HCT116 (cell line): ENCODE results near the gene SPTLC1. TPM values are rescaled to one million over a fixed set of nuclear protein-coding genes. Genes with fewer than 3 reads are reported as not detected.

Experiments used
- ATAC-seq: fragments of 200-7000 bp; cut with Tn5 transposase; 2 replicates; pipeline ENCODE4 v1.9.1; 2020; ENCODE audit warnings: mild to moderate bottlenecking, moderate library complexity
- BruUV-seq: library from RNA; stranded (reverse); fragments of 400-500 nt; replicated peaks from 2 replicates; lab custom pipeline; 2021; lab: Mats Ljungman, UMichigan
- CTCF ChIA-PET: fragments of 300-600 bp; sonication (Branson Sonifier 250); formaldehyde crosslinking; loops from one replicate; lab custom pipeline; 2021; ENCODE audit warnings: antibody characterized with exemption; lab: Charles Lee
- POLR2A ChIA-PET: fragments of 300-600, 350-600 bp; sonication (Branson Sonifier 250); formaldehyde crosslinking; loops from one replicate; lab custom pipeline; 2021; ENCODE audit warnings: antibody characterized with exemption; lab: Charles Lee
- RAD21 ChIA-PET, 2 experiments: fragments of 300-600 bp; sonication (Branson Sonifier 250); formaldehyde crosslinking; loops; one replicate each; lab custom pipeline; 2023; ENCODE audit warnings: low total read pairs in 2 of 2; ENCODE audit not compliant: uncharacterized antibody in 2 of 2, unreplicated experiment in 2 of 2, low non-redundant PET in 1 of 2; lab: Charles Lee
- DNase-seq: peaks from one replicate; pipeline ENCODE4 v3.0.0-alpha.2; 2010; ENCODE audit warnings: low read depth, low spot score
- H2AFZ ChIP-seq: fragments of 200-600 bp; shearing (Covaris generic), sonication (generic); 2 replicates; pipeline ENCODE4 v1.6.1; 2017; ENCODE audit warnings: low read depth, mixed run types, mixed read lengths, antibody characterized with exemption, low read length; ENCODE audit not compliant: poor library complexity, severe bottlenecking
- H3K27ac ChIP-seq: 2 replicates; pipeline ENCODE4 v1.5.1; 2012; ENCODE audit warnings: low read depth, low read length
- H3K27me3 ChIP-seq: fragments of 200-600 bp; sonication (generic); 2 replicates; pipeline ENCODE4 v1.6.1; 2016; ENCODE audit warnings: mixed run types, low read length, mixed read lengths; ENCODE audit not compliant: insufficient read depth
- H3K36me3 ChIP-seq, 2 experiments: fragments of 200-500 bp in 1 of 2; fragments of 200-600 bp in 1 of 2; sonication (Bioruptor generic) in 1 of 2; sonication (generic) in 1 of 2; 2 replicates each; pipeline versions ENCODE4 v1.5.1 to v1.6.1; 2014 to 2016; ENCODE audit warnings: low read length in 2 of 2, inconsistent platforms in 1 of 2, mixed read lengths in 1 of 2, mixed run types in 1 of 2; ENCODE audit not compliant: insufficient read depth in 2 of 2, control insufficient read depth in 1 of 2
- H3K4me1 ChIP-seq, 2 experiments: fragments of 200-600 bp in 1 of 2; sonication (generic) in 1 of 2; 2 replicates each; pipeline versions ENCODE4 v1.5.1 to v1.6.1; 2012 to 2017; ENCODE audit warnings: low read length in 2 of 2, inconsistent platforms in 1 of 2, mild to moderate bottlenecking in 1 of 2, mixed read lengths in 1 of 2, mixed run types in 1 of 2, moderate library complexity in 1 of 2; ENCODE audit not compliant: insufficient read depth in 2 of 2, control insufficient read depth in 1 of 2
- H3K4me2 ChIP-seq: fragments of 200-600 bp; sonication (generic); 2 replicates; pipeline ENCODE4 v1.6.1; 2017; ENCODE audit warnings: mixed run types, low read length, mixed read lengths
- H3K4me3 ChIP-seq, 2 experiments: fragments of 200-600 bp in 1 of 2; sonication (generic) in 1 of 2; replicated peaks in 1 of 2; 2 replicates each; pipeline ENCODE4 v1.5.1; 2011 to 2016; ENCODE audit warnings: low read length in 2 of 2, control low read depth in 1 of 2, low read depth in 1 of 2, mild to moderate bottlenecking in 1 of 2, mixed read lengths in 1 of 2, mixed run types in 1 of 2
- H3K79me2 ChIP-seq: fragments of 200-600 bp; sonication (generic); 2 replicates; pipeline ENCODE4 v1.6.1; 2017; ENCODE audit warnings: mild to moderate bottlenecking, mixed run types, low read length, moderate library complexity, mixed read lengths; ENCODE audit not compliant: insufficient read depth
- H3K9ac ChIP-seq: fragments of 200-600 bp; sonication (generic); 2 replicates; pipeline ENCODE4 v1.6.1; 2016; ENCODE audit warnings: low read length, mixed read lengths
- H3K9me2 ChIP-seq: fragments of 200-600 bp; sonication (generic), shearing (Covaris generic); 2 replicates; pipeline ENCODE4 v1.6.1; 2017; ENCODE audit warnings: mixed run types, mild to moderate bottlenecking, moderate library complexity; ENCODE audit not compliant: insufficient read depth
- H3K9me3 ChIP-seq, 2 experiments: fragments of 200-500 bp in 1 of 2; fragments of 200-600 bp in 1 of 2; sonication (Bioruptor generic) in 1 of 2; sonication (generic) in 1 of 2; 2 replicates each; pipeline ENCODE4 v1.6.1; 2014 to 2017; ENCODE audit warnings: low read length in 2 of 2, mixed read lengths in 2 of 2, inconsistent platforms in 1 of 2, low read depth in 1 of 2, mild to moderate bottlenecking in 1 of 2, mixed run types in 1 of 2, moderate library complexity in 1 of 2; ENCODE audit not compliant: control insufficient read depth in 1 of 2, insufficient read depth in 1 of 2
- H4K20me1 ChIP-seq: fragments of 200-600 bp; sonication (generic), shearing (Covaris generic); 2 replicates; pipeline ENCODE4 v1.6.1; 2017; ENCODE audit warnings: mixed run types, mild to moderate bottlenecking, moderate library complexity; ENCODE audit not compliant: insufficient read depth
- CEBPB ChIP-seq: IDR thresholded peaks from 2 replicates; pipeline ENCODE4 v1.6.1; 2012; ENCODE audit warnings: low read depth
- CTCF ChIP-seq, 3 experiments: fragments of 200-600 bp in 1 of 3; sonication (generic) in 1 of 3; IDR thresholded peaks in 2 of 3; conservative IDR thresholded peaks in 1 of 3; 2 replicates each; pipeline ENCODE4 v1.5.1; 2012 to 2017; ENCODE audit warnings: low read depth in 2 of 3, low read length in 2 of 3, antibody characterized with exemption in 1 of 3, borderline replicate concordance in 1 of 3, control low read depth in 1 of 3, mild to moderate bottlenecking in 1 of 3, mixed read lengths in 1 of 3, mixed run types in 1 of 3, moderate library complexity in 1 of 3; ENCODE audit not compliant: insufficient read depth in 1 of 3
- ELF1 ChIP-seq: IDR thresholded peaks from 2 replicates; pipeline ENCODE4 v1.6.1; 2012; ENCODE audit warnings: low read depth, borderline replicate concordance
- EZH2 ChIP-seq: fragments of 200-600 bp; sonication (generic); IDR thresholded peaks from 2 replicates; pipeline ENCODE4 v1.6.1; 2017; ENCODE audit warnings: antibody characterized with exemption, mixed run types
- EZH2phosphoT487 ChIP-seq: fragments of 200-600 bp; IDR thresholded peaks from 2 replicates; pipeline ENCODE4 v1.6.1; 2018; ENCODE audit warnings: antibody characterized with exemption, borderline replicate concordance
- FOSL1 ChIP-seq: IDR thresholded peaks from 2 replicates; pipeline ENCODE4 v1.6.1; 2012; ENCODE audit warnings: low read depth
- JUND ChIP-seq: IDR thresholded peaks from 2 replicates; pipeline ENCODE4 v1.6.1; 2012
- POLR2A ChIP-seq: IDR thresholded peaks from 2 replicates; pipeline ENCODE4 v1.7.0; 2011; ENCODE audit warnings: borderline replicate concordance; ENCODE audit not compliant: insufficient read depth, insufficient read length; ENCODE audit errors: extremely low read depth
- RAD21 ChIP-seq: IDR thresholded peaks from 2 replicates; pipeline ENCODE4 v1.6.1; 2012; ENCODE audit warnings: low read depth, mild to moderate bottlenecking
- REST ChIP-seq: IDR thresholded peaks from 2 replicates; pipeline ENCODE4 v1.6.1; 2012; ENCODE audit warnings: low read depth
- SIN3A ChIP-seq: IDR thresholded peaks from 2 replicates; pipeline ENCODE4 v1.6.1; 2012; ENCODE audit warnings: low read depth
- SP1 ChIP-seq: IDR thresholded peaks from 2 replicates; pipeline ENCODE4 v1.6.1; 2012; ENCODE audit warnings: low read depth
- TCF7L2 ChIP-seq: IDR thresholded peaks from 2 replicates; pipeline ENCODE4 v1.7.0; 2011; ENCODE audit warnings: borderline replicate concordance, inconsistent platforms; ENCODE audit not compliant: insufficient read depth, insufficient read length; ENCODE audit errors: extremely low read depth
- ZBTB33 ChIP-seq: IDR thresholded peaks from 2 replicates; pipeline ENCODE4 v1.6.1; 2011; ENCODE audit warnings: mild to moderate bottlenecking, low read length, moderate library complexity; ENCODE audit not compliant: insufficient replicate concordance; ENCODE audit errors: extremely low read depth
- ZFX ChIP-seq: fragments of 450-650 bp; IDR thresholded peaks from 2 replicates; pipeline ENCODE4 v1.6.1; 2017
- ZNF274 ChIP-seq: fragments of 200-500 bp; sonication (Bioruptor generic); IDR thresholded peaks from 2 replicates; pipeline ENCODE4 v1.6.1; 2014; ENCODE audit warnings: mild to moderate bottlenecking, low read depth, low read length, inconsistent platforms
- intact Hi-C: fragments of 100-400 bp; cut with micrococcal nuclease; formaldehyde crosslinking; loops from 2 replicates; pipeline ENCODE4 v1.10.0; 2022
- total RNA-seq: library from RNA; stranded (reverse); gene quantifications from one replicate; pipeline ENCODE4 v1.2.1, GENCODE V29; 2021; ENCODE audit not compliant: unreplicated experiment

The SPTLC1 gene
- total RNA-seq, 1 experiment from 2014 or later: 81.7 TPM

- Histone ChIP-seq H3K9me2 (no peaks in the 10 kb centered on the region), H3K4me1 (no peaks in the 10 kb centered on the region), H3K9me3 (no peaks in the 10 kb centered on the region), H4K20me1 (no peaks in the 10 kb centered on the region), H3K27me3 (peaks cover 3% of the 10 kb centered on the region; the same call in 1 of the 2 replicates), H2AFZ (no peak overlapping the region), H3K9ac (no peak overlapping the region), H3K36me3 (no peaks in the 10 kb centered on the region), H3K4me3 (no peak overlapping the region), H3K79me2 (no peaks in the 10 kb centered on the region), H3K4me2 (no peak overlapping the region), H3K27ac (no peak overlapping the region)
- ChIA-PET POLR2A (no interaction called here), CTCF (no interaction called here), RAD21 (no interaction called here)
- no peak for TF ChIP-seq SP1
- no peak for TF ChIP-seq ZFX
- TF ChIP-seq FOSL1: no peak
- no peak for TF ChIP-seq CTCF (IDR thresholded peaks at IDR 0.05 in 2 of 3, conservative IDR thresholded peaks at IDR 0.05 in 1 of 3; ENCODE audit: borderline replicate concordance in 1 of 3, insufficient read depth in 1 of 3, low read depth in 2 of 3, low read length in 2 of 3)
- TF ChIP-seq RAD21: no peak
- no peak for TF ChIP-seq JUND
- no peak for TF ChIP-seq ELF1
- TF ChIP-seq SIN3A: no peak
- no peak for TF ChIP-seq EZH2
- TF ChIP-seq EZH2phosphoT487: no peak
- TF ChIP-seq ZNF274: no peak
- no peak for TF ChIP-seq ZBTB33
- TF ChIP-seq POLR2A: no peak
- no peak for TF ChIP-seq REST
- no peak for TF ChIP-seq TCF7L2
- TF ChIP-seq CEBPB: no peak
- intact Hi-C loops: no loop called here
- ATAC-seq (no peak), DNase-seq (no peak)
- BruUV-seq: no TSS peak
Measured at GRCh38 chr9:91995000-91995655, 120.1 kb downstream of the SPTLC1 start.
